WTC11 (cell line): ENCODE measurements around the gene CEP135. TPM values are rescaled to one million over a fixed set of nuclear protein-coding genes. Genes with fewer than 3 reads are reported as not detected.

Experiments used
- ATAC-seq: fragments of 200-7000 bp; cut with Tn5 transposase; 2 replicates; pipeline ENCODE4 v1.10.0; 2021; ENCODE audit warnings: mild to moderate bottlenecking, moderate library complexity
- CTCF ChIA-PET: fragments of 300-600 bp; sonication (Branson Sonifier 250); formaldehyde crosslinking; loops from one replicate; lab custom pipeline; 2021; ENCODE audit warnings: antibody characterized with exemption; lab: Charles Lee
- POLR2A ChIA-PET: fragments of 350-600 bp; sonication (Branson Sonifier 250); formaldehyde crosslinking; loops from one replicate; lab custom pipeline; 2021; ENCODE audit warnings: antibody characterized with exemption; lab: Charles Lee
- DNase-seq: peaks from one replicate; pipeline ENCODE4 v3.0.0; 2021; ENCODE audit warnings: low spot score
- H3K27ac Mint-ChIP-seq: 2 replicates; pipeline ENCODE4 v1.8.0; 2021; ENCODE audit warnings: mixed read lengths
- H3K27me3 Mint-ChIP-seq: 2 replicates; pipeline ENCODE4 v1.8.0; 2021; ENCODE audit warnings: low read depth, mild to moderate bottlenecking, moderate library complexity, mixed read lengths
- H3K36me3 Mint-ChIP-seq: 2 replicates; pipeline ENCODE4 v1.8.0; 2021; ENCODE audit warnings: mixed read lengths
- H3K4me1 Mint-ChIP-seq: 2 replicates; pipeline ENCODE4 v1.8.0; 2022; ENCODE audit warnings: mixed read lengths
- H3K4me3 Mint-ChIP-seq: 2 replicates; pipeline ENCODE4 v1.8.0; 2021; ENCODE audit warnings: mild to moderate bottlenecking, moderate library complexity, mixed read lengths
- H3K9me3 Mint-ChIP-seq: 2 replicates; pipeline ENCODE4 v1.8.0; 2021; ENCODE audit warnings: mixed read lengths
- AR ChIP-seq: fragments of 250-450 bp; sonication (Bioruptor Pico); IDR thresholded peaks from 2 replicates; pipeline ENCODE4 v1.9.0; 2021; ENCODE audit warnings: mild to moderate bottlenecking
- CREB1 ChIP-seq: sonication (generic); formaldehyde crosslinking; IDR thresholded peaks from 2 replicates; pipeline ENCODE4 v1.8.0; 2023; ENCODE audit warnings: mild to moderate bottlenecking, missing genetic modification reagents
- GTF2I ChIP-seq: fragments of 250-450 bp; sonication (Bioruptor Pico); conservative IDR thresholded peaks from 2 replicates; pipeline ENCODE4 v1.4.0; 2021; ENCODE audit warnings: mild to moderate bottlenecking
- IRF2 ChIP-seq: sonication (generic); formaldehyde crosslinking; IDR thresholded peaks from 2 replicates; pipeline ENCODE4 v1.8.0; 2022; ENCODE audit warnings: low read depth, missing genetic modification reagents, borderline replicate concordance
- JUN ChIP-seq: sonication (generic); formaldehyde crosslinking; IDR thresholded peaks from 2 replicates; pipeline ENCODE4 v1.8.0; 2023; ENCODE audit warnings: mild to moderate bottlenecking, missing genetic modification reagents
- RELA ChIP-seq: sonication (generic); formaldehyde crosslinking; IDR thresholded peaks from 2 replicates; pipeline ENCODE4 v1.8.1; 2022; ENCODE audit warnings: missing genetic modification reagents, mild to moderate bottlenecking, borderline replicate concordance
- ZMAT4 ChIP-seq: fragments of 250-450 bp; sonication (Bioruptor Pico); IDR thresholded peaks from 2 replicates; pipeline ENCODE4 v1.9.0; 2021; ENCODE audit warnings: mild to moderate bottlenecking
- ZNF138 ChIP-seq: sonication (generic); formaldehyde crosslinking; conservative IDR thresholded peaks from 2 replicates; pipeline ENCODE4 v1.8.1; 2022; ENCODE audit warnings: mild to moderate bottlenecking, moderate library complexity, missing genetic modification reagents
- ZNF232 ChIP-seq: sonication (generic); formaldehyde crosslinking; IDR thresholded peaks from 2 replicates; pipeline ENCODE4 v1.8.0; 2022; ENCODE audit warnings: mild to moderate bottlenecking, missing genetic modification reagents
- ZNF416 ChIP-seq: fragments of 250-450 bp; sonication (Bioruptor Pico); IDR thresholded peaks from 2 replicates; pipeline ENCODE4 v1.9.0; 2021; ENCODE audit warnings: mild to moderate bottlenecking, inconsistent platforms
- ZNF423 ChIP-seq: fragments of 250-450 bp; sonication (Bioruptor Pico); IDR thresholded peaks from 2 replicates; pipeline ENCODE4 v2.1.2; 2022; ENCODE audit warnings: mild to moderate bottlenecking, moderate library complexity
- total RNA-seq: library from RNA; stranded (reverse); gene quantifications from 3 replicates; pipeline ENCODE4 v1.2.3, GENCODE V29; 2021
- TF ChIP-seq, protein P1 (sequence below): fragments of 250-450 bp; sonication (Bioruptor Pico); conservative IDR thresholded peaks from 2 replicates; pipeline ENCODE4 v1.9.0; 2021; ENCODE audit warnings: mild to moderate bottlenecking
- TF ChIP-seq, protein P2 (sequence below): sonication (generic); formaldehyde crosslinking; IDR thresholded peaks from 2 replicates; pipeline ENCODE4 v1.8.0; 2022; ENCODE audit warnings: mild to moderate bottlenecking, missing genetic modification reagents
- TF ChIP-seq, protein P3 (sequence below): sonication (generic); formaldehyde crosslinking; IDR thresholded peaks from 2 replicates; pipeline ENCODE4 v1.8.0; 2022; ENCODE audit warnings: mild to moderate bottlenecking, missing genetic modification reagents

CEP135 gene
- total RNA-seq, 1 experiment from 2014 or later = 13.6 TPM

GRCh38 chr4:56077676-56078075, 128.9 kb downstream of the CEP135 start:
- Mint-ChIP-seq H3K27me3 (no peaks in the 10 kb centered on the region), H3K4me3 (no peak overlapping the region), H3K9me3 (peaks cover 25% of the 10 kb centered on the region), H3K36me3 (peaks cover 18% of the 10 kb centered on the region), H3K4me1 (peaks cover 25% of the 10 kb centered on the region), H3K27ac (no peak overlapping the region)
- ChIA-PET POLR2A (no interaction called here), CTCF (interaction anchor here (1.8 kb wide), 1 partner anchor 35 kb away, joined by 4 read pairs; no protein-coding TSS in a partner anchor)
- no peak for DNase-seq
- no peak for ATAC-seq
- no peak for TF ChIP-seq AR (CRISPR knock-in tag)
- TF ChIP-seq CREB1 = no peak
- no peak for TF ChIP-seq ZNF423 (CRISPR knock-in tag)
- TF ChIP-seq ZNF416 (CRISPR knock-in tag) = no peak

DNA sequence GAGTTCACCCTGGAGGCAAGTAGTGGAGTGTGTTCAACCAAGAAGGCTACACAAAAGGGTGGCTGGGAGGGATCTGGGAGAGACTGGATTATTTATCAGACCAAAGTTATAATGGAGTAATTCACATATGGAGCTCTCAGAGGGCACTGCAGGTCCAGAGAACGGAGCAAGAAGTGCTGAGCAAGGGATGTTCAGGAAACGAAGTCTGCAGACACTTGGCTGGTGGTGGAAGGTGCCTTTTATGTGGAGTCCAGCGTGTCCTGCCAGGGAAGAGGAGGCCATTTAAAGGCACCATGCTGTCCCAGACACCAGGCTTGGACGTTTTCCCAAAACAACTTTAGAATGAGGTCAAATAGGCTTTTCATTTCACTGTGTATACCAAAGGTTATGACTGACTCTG, 130.1 kb downstream of the CEP135 start:
- H3K27ac Mint-ChIP-seq = no peak overlapping the region
- H3K4me1 Mint-ChIP-seq = peaks cover 25% of the 10 kb centered on the region
- no peaks in the 10 kb centered on the region for H3K27me3 Mint-ChIP-seq
- no peak for TF ChIP-seq JUN (CRISPR knock-in tag)
- ChIA-PET POLR2A (no interaction called here), CTCF (interaction anchor here (1.8 kb wide), 1 partner anchor 33 kb away, joined by 4 read pairs; no protein-coding TSS in a partner anchor)
- peaks cover 15% of the 10 kb centered on the region for H3K36me3 Mint-ChIP-seq
- no peak overlapping the region for H3K4me3 Mint-ChIP-seq
- DNase-seq (no peak), ATAC-seq (no peak)
- H3K9me3 Mint-ChIP-seq = peaks cover 20% of the 10 kb centered on the region

GRCh38 chr4:56080384-56080783, 131.6 kb downstream of the CEP135 start:
- Mint-ChIP-seq H3K4me1 (peaks cover 19% of the 10 kb centered on the region), H3K9me3 (peaks cover 20% of the 10 kb centered on the region)
- no peak for DNase-seq
- no peak for TF ChIP-seq IRF2 (CRISPR knock-in tag)
- TF ChIP-seq, protein P1, sequence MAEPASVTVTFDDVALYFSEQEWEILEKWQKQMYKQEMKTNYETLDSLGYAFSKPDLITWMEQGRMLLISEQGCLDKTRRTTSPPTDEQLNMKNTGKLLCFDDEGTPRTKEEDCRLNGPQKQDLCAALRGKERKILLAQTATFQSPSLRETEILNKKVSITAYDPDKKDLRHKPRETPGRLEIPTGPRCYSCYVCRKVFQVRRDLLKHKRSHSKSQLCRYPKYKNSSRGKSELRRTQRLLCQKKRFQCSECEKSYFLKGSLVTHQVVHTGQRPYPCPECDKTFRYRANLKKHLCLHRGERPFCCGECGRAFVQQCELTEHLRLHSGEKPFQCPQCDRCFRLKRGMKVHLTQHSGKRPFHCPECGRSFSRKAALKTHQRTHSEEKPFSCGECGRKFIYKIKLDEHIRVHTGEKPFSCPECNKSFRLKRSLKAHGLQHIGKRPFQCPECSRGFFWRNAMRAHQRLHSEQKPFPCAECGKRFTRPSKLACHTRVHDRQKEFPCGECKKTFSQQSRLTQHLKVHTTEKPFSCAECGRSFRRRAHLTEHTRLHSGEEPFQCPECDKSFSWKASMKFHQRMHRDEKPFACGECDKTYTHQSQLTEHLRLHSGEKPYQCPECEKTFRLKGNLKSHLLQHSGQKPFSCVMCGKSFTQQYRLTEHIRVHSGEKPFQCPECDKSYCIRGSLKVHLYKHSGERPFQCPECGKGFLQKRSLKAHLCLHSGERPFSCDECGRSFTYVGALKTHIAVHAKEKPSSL (CRISPR knock-in tag) = no peak
- TF ChIP-seq ZMAT4 (CRISPR knock-in tag) = no peak
- TF ChIP-seq ZNF423 (CRISPR knock-in tag) = no peak
- TF ChIP-seq GTF2I (CRISPR knock-in tag) = no peak
- no peak for TF ChIP-seq ZNF138
- TF ChIP-seq, protein P2, sequence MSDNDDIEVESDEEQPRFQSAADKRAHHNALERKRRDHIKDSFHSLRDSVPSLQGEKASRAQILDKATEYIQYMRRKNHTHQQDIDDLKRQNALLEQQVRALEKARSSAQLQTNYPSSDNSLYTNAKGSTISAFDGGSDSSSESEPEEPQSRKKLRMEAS = no peak
- no peak for TF ChIP-seq RELA (CRISPR knock-in tag)
- no peak for TF ChIP-seq ZNF232 (CRISPR knock-in tag)
- TF ChIP-seq, protein P3, sequence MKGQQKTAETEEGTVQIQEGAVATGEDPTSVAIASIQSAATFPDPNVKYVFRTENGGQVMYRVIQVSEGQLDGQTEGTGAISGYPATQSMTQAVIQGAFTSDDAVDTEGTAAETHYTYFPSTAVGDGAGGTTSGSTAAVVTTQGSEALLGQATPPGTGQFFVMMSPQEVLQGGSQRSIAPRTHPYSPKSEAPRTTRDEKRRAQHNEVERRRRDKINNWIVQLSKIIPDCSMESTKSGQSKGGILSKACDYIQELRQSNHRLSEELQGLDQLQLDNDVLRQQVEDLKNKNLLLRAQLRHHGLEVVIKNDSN (CRISPR knock-in tag) = no peak
- TF ChIP-seq, all 79 proteins: peak for 0
- no peak overlapping the region for H3K27ac Mint-ChIP-seq
- CTCF ChIA-PET = no interaction called here
- H3K4me3 Mint-ChIP-seq = no peak overlapping the region
- POLR2A ChIA-PET = no interaction called here
- no peaks in the 10 kb centered on the region for H3K27me3 Mint-ChIP-seq
- peaks cover 15% of the 10 kb centered on the region for H3K36me3 Mint-ChIP-seq
- no peak for ATAC-seq
